Endometrial microvascular endothelial cells (primary cell): ENCODE results near the gene SUMF1. TPM values are rescaled to one million over a fixed set of nuclear protein-coding genes. Genes with fewer than 3 reads are reported as not detected.

Source experiments
- in situ Hi-C: cut with HindIII; loops from 2 replicates; pipeline ENCODE4 v1.10.0; 2017; ENCODE audit warnings: low sequenced_read_pairs, low pct_unique_long_range_greater_than_20kb; ENCODE audit errors: inconsistent ontology term
- total RNA-seq: library from RNA; depleted of rRNA; stranded (reverse); fragments of >200 nt; gene quantifications from one replicate; pipeline ENCODE4 v1.2.3, GENCODE V29; 2015; ENCODE audit errors: inconsistent ontology term

Gene SUMF1
- total RNA-seq, 1 donor from 2014 or later: 56.0 TPM

- in situ Hi-C loops: no loop called here
These were observed 42.0 kb downstream of the SUMF1 start for GRCh38 chr3:4425055-4425454.

GRCh38 chr3:4421121-4421520 lies 45.9 kb downstream of the SUMF1 start:
- in situ Hi-C loops: no loop called here

GRCh38 chr3:4419920-4420319 lies 47.1 kb downstream of the SUMF1 start:
- in situ Hi-C loops: no loop called here

- in situ Hi-C loops: no loop called here
These were observed 47.7 kb downstream of the SUMF1 start for GRCh38 chr3:4419386-4419785.

GRCh38 chr3:4418156-4418555 lies 48.9 kb downstream of the SUMF1 start:
- in situ Hi-C loops: no loop called here

- in situ Hi-C loops: no loop called here
These were observed 49.6 kb downstream of the SUMF1 start for GRCh38 chr3:4417449-4417848.

- in situ Hi-C loops: no loop called here
These were observed 50.1 kb downstream of the SUMF1 start for GRCh38 chr3:4416961-4417360.

- in situ Hi-C loops: no loop called here
These were observed 50.6 kb downstream of the SUMF1 start for GRCh38 chr3:4416427-4416945.

- in situ Hi-C loops: no loop called here
These were observed 53.6 kb downstream of the SUMF1 start for GRCh38 chr3:4413467-4413866.

GRCh38 chr3:4411833-4412232 lies 55.2 kb downstream of the SUMF1 start:
- in situ Hi-C loops: no loop called here

- in situ Hi-C loops: no loop called here
These were observed 55.8 kb downstream of the SUMF1 start for GRCh38 chr3:4411236-4411635.

GRCh38 chr3:4410606-4411005 lies 56.5 kb downstream of the SUMF1 start:
- in situ Hi-C loops: no loop called here

- in situ Hi-C loops: no loop called here
These were observed 57.0 kb downstream of the SUMF1 start for GRCh38 chr3:4409971-4410573.

- in situ Hi-C loops: no loop called here
These were observed 57.7 kb downstream of the SUMF1 start for GRCh38 chr3:4409415-4409814.

GRCh38 chr3:4408958-4409357 lies 58.1 kb downstream of the SUMF1 start:
- in situ Hi-C loops: no loop called here

- in situ Hi-C loops: no loop called here
These were observed 59.1 kb downstream of the SUMF1 start for GRCh38 chr3:4407941-4408340.

- in situ Hi-C loops: no loop called here
These were observed 60.1 kb downstream of the SUMF1 start for GRCh38 chr3:4406746-4407568.

GRCh38 chr3:4404881-4405280 lies 62.2 kb downstream of the SUMF1 start:
- in situ Hi-C loops: no loop called here

- in situ Hi-C loops: no loop called here
These were observed 65.6 kb downstream of the SUMF1 start for GRCh38 chr3:4401441-4401840.

- in situ Hi-C loops: no loop called here
These were observed 67.6 kb downstream of the SUMF1 start for GRCh38 chr3:4399476-4399875.
